Head of caudate nucleus (tissue), 42 donors: Measurements from ENCODE around the gene SLITRK5.

ENCODE experiments used
- DNase-seq, 42 donors: peaks; one replicate each; pipeline versions ENCODE4 v3.0.0 to v3.0.0-alpha.2; 2020 to 2021; ENCODE audit warnings: mixed read lengths in 7 of 42
- intact Hi-C: fragments of 100-400 bp; cut with DNase I; formaldehyde crosslinking; loops from one replicate; pipeline ENCODE4 v1.15.0; 2022

Gene SLITRK5, protein sequence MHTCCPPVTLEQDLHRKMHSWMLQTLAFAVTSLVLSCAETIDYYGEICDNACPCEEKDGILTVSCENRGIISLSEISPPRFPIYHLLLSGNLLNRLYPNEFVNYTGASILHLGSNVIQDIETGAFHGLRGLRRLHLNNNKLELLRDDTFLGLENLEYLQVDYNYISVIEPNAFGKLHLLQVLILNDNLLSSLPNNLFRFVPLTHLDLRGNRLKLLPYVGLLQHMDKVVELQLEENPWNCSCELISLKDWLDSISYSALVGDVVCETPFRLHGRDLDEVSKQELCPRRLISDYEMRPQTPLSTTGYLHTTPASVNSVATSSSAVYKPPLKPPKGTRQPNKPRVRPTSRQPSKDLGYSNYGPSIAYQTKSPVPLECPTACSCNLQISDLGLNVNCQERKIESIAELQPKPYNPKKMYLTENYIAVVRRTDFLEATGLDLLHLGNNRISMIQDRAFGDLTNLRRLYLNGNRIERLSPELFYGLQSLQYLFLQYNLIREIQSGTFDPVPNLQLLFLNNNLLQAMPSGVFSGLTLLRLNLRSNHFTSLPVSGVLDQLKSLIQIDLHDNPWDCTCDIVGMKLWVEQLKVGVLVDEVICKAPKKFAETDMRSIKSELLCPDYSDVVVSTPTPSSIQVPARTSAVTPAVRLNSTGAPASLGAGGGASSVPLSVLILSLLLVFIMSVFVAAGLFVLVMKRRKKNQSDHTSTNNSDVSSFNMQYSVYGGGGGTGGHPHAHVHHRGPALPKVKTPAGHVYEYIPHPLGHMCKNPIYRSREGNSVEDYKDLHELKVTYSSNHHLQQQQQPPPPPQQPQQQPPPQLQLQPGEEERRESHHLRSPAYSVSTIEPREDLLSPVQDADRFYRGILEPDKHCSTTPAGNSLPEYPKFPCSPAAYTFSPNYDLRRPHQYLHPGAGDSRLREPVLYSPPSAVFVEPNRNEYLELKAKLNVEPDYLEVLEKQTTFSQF

DNA sequence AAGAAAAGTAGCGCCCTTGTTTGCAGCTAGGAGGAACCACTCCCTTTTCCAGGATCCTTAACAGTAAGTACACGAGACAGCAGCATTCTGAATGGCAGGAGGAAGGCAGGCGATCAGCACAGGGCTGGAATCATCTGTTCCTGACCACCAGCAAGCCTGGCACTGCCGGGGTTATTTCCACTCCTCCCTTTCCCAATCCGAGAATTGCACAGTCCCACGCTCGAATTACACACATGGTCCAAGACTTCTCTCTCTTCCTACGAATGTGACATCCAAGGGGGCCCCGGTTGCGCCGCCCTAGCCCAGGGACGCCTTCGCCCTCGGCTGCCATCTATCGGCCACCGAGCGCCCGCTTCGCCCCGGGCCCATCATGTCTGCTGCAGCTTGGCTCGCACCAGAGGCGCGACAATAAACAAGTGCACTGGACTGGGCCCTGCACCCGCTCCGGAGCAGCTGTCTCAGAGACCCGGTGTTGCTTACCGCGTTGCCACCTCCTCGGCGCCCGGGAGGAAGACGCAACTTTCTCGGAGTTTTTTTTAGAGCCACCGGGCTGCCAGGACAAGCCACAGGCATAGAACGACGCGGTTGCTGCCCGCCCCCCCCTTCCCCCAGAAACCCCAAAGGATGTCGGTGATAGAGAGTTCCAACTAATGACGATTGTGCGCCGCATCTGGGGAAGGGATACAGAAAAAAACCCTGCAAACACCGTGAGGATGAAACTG, at the start of gene SLITRK5:
Gene SLITRK5, plus strand, starts transcription at position 341 of the 722 bp plus-strand sequence. CDS start 4,018 bp downstream, outside the sequence.
- intact Hi-C loops = no loop called here
- peak; percentile 79 to 96 (median 92) for DNase-seq

DNA sequence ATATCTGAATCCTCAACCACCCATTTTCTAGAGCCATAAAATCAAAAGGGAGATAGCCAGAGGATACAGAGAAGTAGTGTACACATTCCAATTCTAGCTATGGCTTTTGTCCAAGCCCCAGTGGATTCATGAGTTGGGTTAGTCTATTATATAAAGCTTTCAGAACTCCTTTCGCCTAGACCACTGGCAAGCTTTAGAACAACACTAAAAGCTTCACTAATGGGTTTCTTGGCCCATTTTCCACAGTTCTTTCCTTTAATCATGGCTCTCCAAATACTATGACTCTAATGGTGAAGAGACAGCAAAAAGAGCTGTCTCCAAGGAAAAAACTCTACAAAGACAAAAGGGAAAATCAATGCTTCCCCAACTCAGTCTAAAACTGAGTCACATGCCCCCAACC, 48.2 kb upstream of the SLITRK5 start:
- intact Hi-C loops = no loop called here
- DNase-seq = no peak

DNA sequence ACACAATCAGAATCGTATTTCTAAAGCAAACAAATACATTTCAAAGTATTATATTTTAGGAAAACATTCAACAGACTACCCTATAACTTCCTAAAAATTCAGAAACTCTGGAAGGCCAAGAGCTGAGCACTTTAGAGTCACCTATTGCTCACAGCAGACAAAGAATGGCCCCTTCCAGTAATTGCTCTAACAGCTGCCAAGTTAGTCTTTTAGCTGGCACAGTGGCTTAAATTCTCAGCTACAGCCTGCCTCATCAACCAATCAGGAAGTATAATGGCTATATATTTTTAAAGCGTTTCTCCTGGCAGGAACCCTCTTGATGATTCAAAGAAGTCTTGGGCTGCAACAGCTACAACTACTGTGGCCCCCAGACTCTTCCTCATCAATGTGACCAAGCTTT, 14.9 kb upstream of the SLITRK5 start:
- DNase-seq = peak in 1 of 42 donors; percentile 40

DNA sequence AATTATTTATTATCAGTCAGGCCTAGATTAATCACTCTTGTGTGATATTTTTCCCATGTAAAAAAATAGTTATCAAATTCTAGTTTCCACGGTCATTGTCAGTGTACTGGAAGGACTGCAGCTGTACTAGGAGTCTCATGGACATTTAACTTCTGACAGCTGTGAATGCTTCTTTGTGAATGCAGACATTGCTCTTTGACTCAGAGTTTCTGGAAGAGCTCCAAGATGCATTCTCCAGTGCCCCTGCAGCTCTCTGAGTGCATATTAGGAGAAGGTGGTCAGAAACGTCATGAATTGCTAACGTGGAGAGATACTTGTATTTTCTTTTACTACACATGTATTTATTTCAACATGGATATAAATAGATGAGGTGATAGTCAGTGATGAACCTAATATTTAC, 9.7 kb upstream of the SLITRK5 start:
- DNase-seq = peak in 12 of 42 donors; percentile 13 to 61 (median 43)

More for the DNA sequence above, 14.9 kb upstream of the SLITRK5 start:
- intact Hi-C loops = no loop called here

DNA sequence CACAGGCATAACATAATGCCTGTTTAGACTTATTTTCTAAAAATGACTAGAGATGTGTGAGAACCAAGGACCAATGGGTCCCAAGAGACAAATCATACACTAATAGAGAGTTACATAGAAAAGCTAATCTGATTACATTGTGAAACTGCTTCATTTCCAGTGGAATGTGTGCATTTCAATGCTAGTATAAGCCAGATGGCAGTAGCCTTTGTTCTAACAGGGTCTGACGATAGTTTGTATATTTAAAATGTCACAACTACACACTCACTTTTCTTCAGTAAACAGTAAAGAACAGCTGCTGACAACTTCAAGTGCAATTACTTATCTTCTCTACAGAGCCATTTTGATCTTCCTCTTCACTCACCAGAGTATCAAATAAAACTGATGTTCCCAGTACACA, 4.3 kb upstream of the SLITRK5 start:
- no peak for DNase-seq

More for the DNA sequence above, 9.7 kb upstream of the SLITRK5 start:
- intact Hi-C loops = loop anchor here (10.0 kb wide), 1 partner anchor 397 kb away; no protein-coding TSS in a partner anchor

DNA sequence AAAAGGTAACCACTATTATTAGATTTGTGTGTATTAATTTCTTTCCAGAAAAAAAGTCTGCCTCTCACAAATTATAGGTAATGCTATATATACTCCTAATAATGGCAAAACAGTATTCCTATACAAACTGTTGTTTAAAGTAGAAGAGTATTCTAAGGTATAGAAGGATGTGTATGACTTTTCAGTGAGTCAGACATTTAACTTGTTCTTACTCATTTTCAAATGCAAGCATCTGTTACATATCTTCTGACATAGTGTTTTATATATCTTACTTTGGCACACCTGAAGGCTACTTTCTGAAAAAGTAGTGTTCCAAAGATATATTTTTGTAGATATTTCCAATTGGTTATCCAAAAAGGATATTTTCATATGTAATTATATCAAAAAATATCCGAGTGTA, 3.5 kb upstream of the SLITRK5 start:
- intact Hi-C loops = loop anchor here (10.0 kb wide), 1 partner anchor 403 kb away; no protein-coding TSS in a partner anchor
- DNase-seq = no peak

More for the DNA sequence above, 4.3 kb upstream of the SLITRK5 start:
- intact Hi-C loops = loop anchor here (10.0 kb wide), 1 partner anchor 402 kb away; no protein-coding TSS in a partner anchor

DNA sequence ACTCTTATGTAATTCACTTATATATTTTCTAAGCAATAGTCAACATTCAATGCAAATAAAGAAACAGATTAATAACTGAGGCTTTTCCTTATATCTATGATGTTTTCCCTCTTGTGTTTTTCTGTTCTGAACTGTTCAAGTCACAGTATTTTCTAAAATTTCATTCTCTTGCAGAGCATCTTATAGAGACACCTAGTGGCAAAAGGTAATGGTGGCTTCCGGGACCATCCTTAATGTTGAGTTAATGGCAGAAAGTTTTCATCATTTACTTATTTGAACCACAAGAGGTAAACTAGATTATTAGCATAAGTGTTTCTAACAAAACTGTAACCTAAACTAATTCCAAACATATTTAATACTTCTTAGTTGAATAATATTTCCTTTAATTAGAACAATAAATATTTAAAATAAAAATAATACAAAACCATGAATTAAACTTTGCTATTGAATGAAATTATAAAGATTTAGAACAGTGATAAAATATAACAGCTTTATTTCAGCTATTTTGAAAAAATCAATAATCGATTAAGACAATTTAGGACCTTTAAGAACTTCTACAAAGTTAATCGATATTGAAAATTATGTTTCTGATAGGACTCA, 1.7 kb upstream of the SLITRK5 start:
- intact Hi-C loops = loop anchor here (10.0 kb wide), 1 partner anchor 405 kb away; no protein-coding TSS in a partner anchor
- DNase-seq = peak in 17 of 42 donors; percentile 16 to 76 (median 46)

DNA sequence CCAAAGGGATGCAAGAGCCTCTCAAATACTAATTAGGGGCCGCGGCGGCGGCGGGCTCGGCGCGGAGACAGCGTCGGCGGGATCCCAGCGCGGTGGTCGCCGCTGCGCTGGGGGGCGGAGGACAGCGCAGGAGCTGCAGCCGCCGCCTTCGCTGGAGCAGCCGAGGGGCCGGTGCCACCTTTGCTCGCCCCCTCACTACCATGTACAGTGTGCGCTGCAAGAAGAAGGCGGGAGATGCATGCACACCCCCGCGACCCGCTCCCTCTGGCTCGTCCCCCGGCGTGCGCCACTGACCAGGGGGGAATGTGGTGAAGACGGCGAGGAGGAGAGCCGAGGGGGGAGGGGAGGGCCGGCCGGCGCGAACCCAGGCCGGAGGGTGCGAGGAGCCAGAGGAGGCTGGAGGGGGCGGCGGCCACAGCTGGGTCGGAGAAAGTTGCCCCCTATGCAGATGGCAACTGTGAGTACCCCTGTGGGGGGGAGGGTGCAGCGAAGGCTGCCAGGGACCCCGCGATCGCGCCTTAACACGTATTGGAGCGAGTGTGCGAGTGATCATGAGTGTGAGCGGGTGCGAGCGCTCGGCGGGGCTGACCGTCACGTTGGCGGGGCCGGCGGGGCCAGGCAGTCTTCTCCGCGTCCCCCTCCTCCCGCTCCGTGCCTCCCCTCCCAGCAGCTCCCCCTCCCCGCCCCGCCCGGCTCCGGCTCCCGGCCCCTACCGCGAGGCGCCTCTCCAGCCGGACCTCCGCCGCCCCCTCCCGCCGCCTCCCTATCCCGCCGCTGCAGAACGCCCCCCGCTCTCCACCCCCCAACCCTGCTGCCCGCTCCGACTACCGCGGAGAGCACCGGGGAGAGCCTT, 808 bp downstream of the SLITRK5 start:
- DNase-seq = peak in 36 of 42 donors; percentile 28 to 75 (median 52)
- intact Hi-C loops = no loop called here

DNA sequence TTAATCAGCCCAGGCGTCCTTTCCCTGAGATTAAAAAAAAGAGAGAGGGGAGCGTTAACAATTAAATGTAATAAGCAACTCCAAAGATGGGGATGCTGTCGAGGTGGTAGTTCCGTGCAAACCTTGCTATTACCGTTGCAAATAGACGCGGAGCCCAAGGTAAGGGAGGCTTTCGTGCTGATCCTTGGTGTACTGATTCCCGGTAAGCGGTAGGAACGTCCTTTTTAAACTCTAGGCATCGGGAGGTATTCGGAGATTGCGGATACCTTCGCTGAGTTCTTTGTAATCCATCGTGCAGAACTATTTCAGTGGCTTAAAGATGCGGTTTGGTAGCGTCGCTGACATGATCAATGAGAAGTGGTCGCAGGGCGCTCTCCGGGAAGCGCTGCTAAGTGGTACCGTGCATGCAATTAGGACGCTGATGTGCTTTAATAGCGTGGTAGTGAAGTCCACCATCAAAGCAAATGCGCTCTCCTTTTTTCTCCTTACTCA, 3.1 kb downstream of the SLITRK5 start:
- peak in 5 of 42 donors; percentile 5 to 57 (median 28) for DNase-seq
- intact Hi-C loops = no loop called here

DNA sequence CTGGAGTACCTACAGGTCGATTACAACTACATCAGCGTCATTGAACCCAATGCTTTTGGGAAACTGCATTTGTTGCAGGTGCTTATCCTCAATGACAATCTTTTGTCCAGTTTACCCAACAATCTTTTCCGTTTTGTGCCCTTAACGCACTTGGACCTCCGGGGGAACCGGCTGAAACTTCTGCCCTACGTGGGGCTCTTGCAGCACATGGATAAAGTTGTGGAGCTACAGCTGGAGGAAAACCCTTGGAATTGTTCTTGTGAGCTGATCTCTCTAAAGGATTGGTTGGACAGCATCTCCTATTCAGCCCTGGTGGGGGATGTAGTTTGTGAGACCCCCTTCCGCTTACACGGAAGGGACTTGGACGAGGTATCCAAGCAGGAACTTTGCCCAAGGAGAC, 4.7 kb downstream of the SLITRK5 start:
- intact Hi-C loops = no loop called here

DNA sequence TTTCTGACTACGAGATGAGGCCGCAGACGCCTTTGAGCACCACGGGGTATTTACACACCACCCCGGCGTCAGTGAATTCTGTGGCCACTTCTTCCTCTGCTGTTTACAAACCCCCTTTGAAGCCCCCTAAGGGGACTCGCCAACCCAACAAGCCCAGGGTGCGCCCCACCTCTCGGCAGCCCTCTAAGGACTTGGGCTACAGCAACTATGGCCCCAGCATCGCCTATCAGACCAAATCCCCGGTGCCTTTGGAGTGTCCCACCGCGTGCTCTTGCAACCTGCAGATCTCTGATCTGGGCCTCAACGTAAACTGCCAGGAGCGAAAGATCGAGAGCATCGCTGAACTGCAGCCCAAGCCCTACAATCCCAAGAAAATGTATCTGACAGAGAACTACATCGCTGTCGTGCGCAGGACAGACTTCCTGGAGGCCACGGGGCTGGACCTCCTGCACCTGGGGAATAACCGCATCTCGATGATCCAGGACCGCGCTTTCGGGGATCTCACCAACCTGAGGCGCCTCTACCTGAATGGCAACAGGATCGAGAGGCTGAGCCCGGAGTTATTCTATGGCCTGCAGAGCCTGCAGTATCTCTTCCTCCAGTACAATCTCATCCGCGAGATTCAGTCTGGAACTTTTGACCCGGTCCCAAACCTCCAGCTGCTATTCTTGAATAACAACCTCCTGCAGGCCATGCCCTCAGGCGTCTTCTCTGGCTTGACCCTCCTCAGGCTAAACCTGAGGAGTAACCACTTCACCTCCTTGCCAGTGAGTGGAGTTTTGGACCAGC, 5.3 kb downstream of the SLITRK5 start:
- intact Hi-C loops = no loop called here
- peak in 2 of 42 donors; percentile 12 to 42 for DNase-seq

More for the DNA sequence above, 4.7 kb downstream of the SLITRK5 start:
- no peak for DNase-seq

DNA sequence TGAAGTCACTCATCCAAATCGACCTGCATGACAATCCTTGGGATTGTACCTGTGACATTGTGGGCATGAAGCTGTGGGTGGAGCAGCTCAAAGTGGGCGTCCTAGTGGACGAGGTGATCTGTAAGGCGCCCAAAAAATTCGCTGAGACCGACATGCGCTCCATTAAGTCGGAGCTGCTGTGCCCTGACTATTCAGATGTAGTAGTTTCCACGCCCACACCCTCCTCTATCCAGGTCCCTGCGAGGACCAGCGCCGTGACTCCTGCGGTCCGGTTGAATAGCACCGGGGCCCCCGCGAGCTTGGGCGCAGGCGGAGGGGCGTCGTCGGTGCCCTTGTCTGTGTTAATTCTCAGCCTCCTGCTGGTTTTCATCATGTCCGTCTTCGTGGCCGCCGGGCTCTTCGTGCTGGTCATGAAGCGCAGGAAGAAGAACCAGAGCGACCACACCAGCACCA, 5.9 kb downstream of the SLITRK5 start:
- peak in 1 of 42 donors; percentile 13 for DNase-seq
- intact Hi-C loops = no loop called here

DNA sequence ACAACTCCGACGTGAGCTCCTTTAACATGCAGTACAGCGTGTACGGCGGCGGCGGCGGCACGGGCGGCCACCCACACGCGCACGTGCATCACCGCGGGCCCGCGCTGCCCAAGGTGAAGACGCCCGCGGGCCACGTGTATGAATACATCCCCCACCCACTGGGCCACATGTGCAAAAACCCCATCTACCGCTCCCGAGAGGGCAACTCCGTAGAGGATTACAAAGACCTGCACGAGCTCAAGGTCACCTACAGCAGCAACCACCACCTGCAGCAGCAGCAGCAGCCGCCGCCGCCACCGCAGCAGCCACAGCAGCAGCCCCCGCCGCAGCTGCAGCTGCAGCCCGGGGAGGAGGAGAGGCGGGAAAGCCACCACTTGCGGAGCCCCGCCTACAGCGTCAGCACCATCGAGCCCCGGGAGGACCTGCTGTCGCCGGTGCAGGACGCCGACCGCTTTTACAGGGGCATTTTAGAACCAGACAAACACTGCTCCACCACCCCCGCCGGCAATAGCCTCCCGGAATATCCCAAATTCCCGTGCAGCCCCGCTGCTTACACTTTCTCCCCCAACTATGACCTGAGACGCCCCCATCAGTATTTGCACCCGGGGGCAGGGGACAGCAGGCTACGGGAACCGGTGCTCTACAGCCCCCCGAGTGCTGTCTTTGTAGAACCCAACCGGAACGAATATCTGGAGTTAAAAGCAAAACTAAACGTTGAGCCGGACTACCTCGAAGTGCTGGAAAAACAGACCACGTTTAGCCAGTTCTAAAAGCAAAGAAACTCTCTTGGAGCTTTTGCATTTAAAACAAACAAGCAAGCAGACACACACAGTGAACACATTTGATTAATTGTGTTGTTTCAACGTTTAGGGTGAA, 6.6 kb downstream of the SLITRK5 start:
- peak in 40 of 42 donors; percentile 44 to 84 (median 68) for DNase-seq

DNA sequence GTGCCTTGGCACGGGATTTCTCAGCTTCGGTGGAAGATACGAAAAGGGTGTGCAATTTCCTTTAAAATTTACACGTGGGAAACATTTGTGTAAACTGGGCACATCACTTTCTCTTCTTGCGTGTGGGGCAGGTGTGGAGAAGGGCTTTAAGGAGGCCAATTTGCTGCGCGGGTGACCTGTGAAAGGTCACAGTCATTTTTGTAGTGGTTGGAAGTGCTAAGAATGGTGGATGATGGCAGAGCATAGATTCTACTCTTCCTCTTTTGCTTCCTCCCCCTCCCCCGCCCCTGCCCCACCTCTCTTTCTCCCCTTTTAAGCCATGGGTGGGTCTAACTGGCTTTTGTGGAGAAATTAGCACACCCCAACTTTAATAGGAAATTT, 7.2 kb downstream of the SLITRK5 start:
- intact Hi-C loops = no loop called here
- no peak for DNase-seq

More for the DNA sequence above, 6.6 kb downstream of the SLITRK5 start:
- intact Hi-C loops = no loop called here

DNA sequence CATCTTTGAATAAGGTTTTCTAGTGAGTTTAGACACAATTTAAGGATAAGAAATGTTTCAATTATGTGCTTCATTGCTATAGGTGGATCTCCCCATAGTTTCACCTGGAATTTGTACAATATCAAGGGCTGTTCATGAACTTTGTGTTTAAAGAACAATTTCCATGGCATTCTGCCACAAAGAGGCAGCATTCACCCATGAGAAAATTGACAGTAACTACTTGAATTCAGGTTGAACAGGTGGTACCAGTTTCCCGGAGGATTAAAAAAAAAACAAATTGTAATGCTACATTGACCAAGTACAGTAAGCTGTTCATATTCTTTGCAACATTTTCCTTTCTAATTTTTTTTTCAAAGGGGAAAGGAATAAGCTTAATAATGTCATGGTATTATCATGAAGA, 9.1 kb downstream of the SLITRK5 start:
- DNase-seq = peak in 7 of 42 donors; percentile 15 to 58 (median 31)
- intact Hi-C loops = no loop called here
